CD4-positive, alpha-beta T cell (primary cell): ENCODE measurements around the gene GADL1. TPM values are rescaled to one million over a fixed set of nuclear protein-coding genes. Genes with fewer than 3 reads are reported as not detected.

ENCODE experiments used
- ATAC-seq: fragments of 200-7000 bp; cut with Tn5 transposase; one replicate; pipeline ENCODE4 v1.10.0; 2022; ENCODE audit warnings: mild to moderate bottlenecking; ENCODE audit not compliant: poor library complexity
- CTCF ChIA-PET: fragments of 350-600 bp; sonication (Branson Sonifier 250); formaldehyde crosslinking; loops from one replicate; lab custom pipeline; 2021; ENCODE audit warnings: antibody characterized with exemption, inconsistent platforms; lab: Charles Lee
- POLR2A ChIA-PET: fragments of 350-600 bp; sonication (Branson Sonifier 250); formaldehyde crosslinking; loops from one replicate; lab custom pipeline; 2021; ENCODE audit warnings: antibody characterized with exemption, inconsistent platforms; lab: Charles Lee
- DNase-seq, 14 experiments: peaks; one replicate each; pipeline ENCODE4 v3.0.0-alpha.2; 2013 to 2020; ENCODE audit warnings: mixed read lengths in 2 of 14
- H3K27ac ChIP-seq, 2 donors: one replicate each; pipeline versions ENCODE4 v1.5.1 to v1.7.0; 2013; ENCODE audit warnings: low read length in 2 of 2, low read depth in 1 of 2, mild to moderate bottlenecking in 1 of 2
- H3K27me3 ChIP-seq, 2 experiments: 1 replicate in 1 of 2; 2 replicates in 1 of 2; pipeline versions ENCODE4 v1.6.1 to v1.7.0; 2013; ENCODE audit warnings: low read length in 2 of 2, control low read depth in 1 of 2, mild to moderate bottlenecking in 1 of 2, moderate library complexity in 1 of 2; ENCODE audit not compliant: insufficient read depth in 2 of 2, control insufficient read depth in 1 of 2
- H3K36me3 ChIP-seq: one replicate; pipeline ENCODE4 v1.6.1; 2013; ENCODE audit warnings: low read length, control low read depth; ENCODE audit not compliant: insufficient read depth
- H3K4me1 ChIP-seq: one replicate; pipeline ENCODE4 v1.6.1; 2013; ENCODE audit warnings: low read length, control low read depth; ENCODE audit not compliant: insufficient read depth
- H3K4me3 ChIP-seq: one replicate; pipeline ENCODE4 v1.5.1; 2013; ENCODE audit warnings: mild to moderate bottlenecking, low read length, moderate library complexity
- H3K9me3 ChIP-seq, 2 experiments: 1 replicate in 1 of 2; 2 replicates in 1 of 2; pipeline versions ENCODE4 v1.6.1 to v1.7.0; 2013; ENCODE audit warnings: low read length in 2 of 2, mild to moderate bottlenecking in 2 of 2, control low read depth in 1 of 2, moderate library complexity in 1 of 2; ENCODE audit not compliant: control insufficient read depth in 1 of 2, insufficient read depth in 1 of 2
- H3K27ac Mint-ChIP-seq: one replicate; pipeline ENCODE4 v1.8.0; 2020; ENCODE audit warnings: mixed read lengths
- H3K27me3 Mint-ChIP-seq: one replicate; pipeline ENCODE4 v1.8.0; 2021; ENCODE audit warnings: mixed read lengths
- H3K36me3 Mint-ChIP-seq: one replicate; pipeline ENCODE4 v1.8.0; 2021; ENCODE audit warnings: low read depth, mixed read lengths
- H3K4me1 Mint-ChIP-seq: one replicate; pipeline ENCODE4 v1.8.0; 2021; ENCODE audit warnings: low read depth, mixed read lengths
- H3K4me3 Mint-ChIP-seq: one replicate; pipeline ENCODE4 v1.8.0; 2020; ENCODE audit warnings: mild to moderate bottlenecking, mixed read lengths
- H3K9me3 Mint-ChIP-seq: one replicate; pipeline ENCODE4 v1.8.0; 2020; ENCODE audit warnings: mixed read lengths
- CTCF ChIP-seq: fragments of 200-600 bp; IDR thresholded peaks from one replicate; pipeline ENCODE4 v1.8.0; 2022; ENCODE audit warnings: antibody characterized with exemption, mild to moderate bottlenecking
- intact Hi-C, 2 experiments: fragments of 100-400 bp; cut with DNase I in 1 of 2; cut with micrococcal nuclease in 1 of 2; formaldehyde crosslinking; loops; one replicate each; pipeline versions ENCODE4 v1.15.1 to v1.9.0; 2023 to 2025; cut with DNase I, micrococcal nuclease
- total RNA-seq, 174 experiments: library from RNA in 2 of 174; stranded (reverse) in 2 of 174; gene quantifications; one replicate each; pipeline ENCODE4 v1.2.3 and lab custom pipeline; 2021 to 2026

The GADL1 gene
- total RNA-seq, 2 experiments from 2014 or later: not detected

- Histone ChIP-seq H3K4me1 (no peaks in the 10 kb centered on the region), H3K27ac (no peak overlapping the region), H3K36me3 (no peaks in the 10 kb centered on the region), H3K9me3 (peaks cover 0 to 3% of the 10 kb centered on the region in 2 experiments), H3K4me3 (no peak overlapping the region), H3K27me3 (no peaks in the 10 kb centered on the region)
- CTCF ChIA-PET: no interaction called here
- peaks cover 18% of the 10 kb centered on the region for H3K4me1 Mint-ChIP-seq
- no peak for TF ChIP-seq CTCF
- H3K27ac Mint-ChIP-seq: no peak overlapping the region
- no peaks in the 10 kb centered on the region for H3K36me3 Mint-ChIP-seq
- ATAC-seq: no peak
- peaks cover 4% of the 10 kb centered on the region for H3K9me3 Mint-ChIP-seq
- DNase-seq: no peak
- no peaks in the 10 kb centered on the region for H3K27me3 Mint-ChIP-seq
- POLR2A ChIA-PET: no interaction called here
- no peak overlapping the region for H3K4me3 Mint-ChIP-seq
- intact Hi-C loops: no loop called here
Observed at GRCh38 chr3:30711867-30712266, 182.6 kb downstream of the GADL1 start.

GRCh38 chr3:30711151-30711550 lies 183.3 kb downstream of the GADL1 start:
- H3K9me3 ChIP-seq: peaks cover 0 to 3% of the 10 kb centered on the region in 2 experiments
- peaks cover 5% of the 10 kb centered on the region for H3K9me3 Mint-ChIP-seq
- H3K4me3 Mint-ChIP-seq: no peak overlapping the region
- no peak overlapping the region for H3K4me3 ChIP-seq
- no peaks in the 10 kb centered on the region for H3K27me3 ChIP-seq
- ATAC-seq (no peak), DNase-seq (no peak)
- H3K4me1 Mint-ChIP-seq: peaks cover 18% of the 10 kb centered on the region
- H3K27me3 Mint-ChIP-seq: no peaks in the 10 kb centered on the region
- no peaks in the 10 kb centered on the region for H3K4me1 ChIP-seq
- H3K36me3 Mint-ChIP-seq: no peaks in the 10 kb centered on the region
- CTCF ChIA-PET: no interaction called here
- TF ChIP-seq CTCF: no peak
- no peak overlapping the region for H3K27ac Mint-ChIP-seq
- intact Hi-C loops: no loop called here
- no peak overlapping the region for H3K27ac ChIP-seq
- no peaks in the 10 kb centered on the region for H3K36me3 ChIP-seq
- POLR2A ChIA-PET: no interaction called here

- no peak overlapping the region for H3K4me3 Mint-ChIP-seq
- H3K36me3 Mint-ChIP-seq: no peaks in the 10 kb centered on the region
- no peak for TF ChIP-seq CTCF
- ATAC-seq (no peak), DNase-seq (no peak)
- intact Hi-C loops: no loop called here
- H3K27me3 Mint-ChIP-seq: no peaks in the 10 kb centered on the region
- no peaks in the 10 kb centered on the region for H3K4me1 ChIP-seq
- H3K27ac ChIP-seq: no peak overlapping the region
- H3K9me3 Mint-ChIP-seq: peaks cover 5% of the 10 kb centered on the region
- peaks cover 22% of the 10 kb centered on the region for H3K4me1 Mint-ChIP-seq
- H3K9me3 ChIP-seq: peaks cover 0 to 3% of the 10 kb centered on the region in 2 experiments
- POLR2A ChIA-PET: no interaction called here
- CTCF ChIA-PET: no interaction called here
- no peaks in the 10 kb centered on the region for H3K27me3 ChIP-seq
- H3K36me3 ChIP-seq: no peaks in the 10 kb centered on the region
- no peak overlapping the region for H3K27ac Mint-ChIP-seq
- no peak overlapping the region for H3K4me3 ChIP-seq
Observed at GRCh38 chr3:30710017-30710416, 184.4 kb downstream of the GADL1 start.
